ENCODE results near the gene ODAPH.

DNA sequence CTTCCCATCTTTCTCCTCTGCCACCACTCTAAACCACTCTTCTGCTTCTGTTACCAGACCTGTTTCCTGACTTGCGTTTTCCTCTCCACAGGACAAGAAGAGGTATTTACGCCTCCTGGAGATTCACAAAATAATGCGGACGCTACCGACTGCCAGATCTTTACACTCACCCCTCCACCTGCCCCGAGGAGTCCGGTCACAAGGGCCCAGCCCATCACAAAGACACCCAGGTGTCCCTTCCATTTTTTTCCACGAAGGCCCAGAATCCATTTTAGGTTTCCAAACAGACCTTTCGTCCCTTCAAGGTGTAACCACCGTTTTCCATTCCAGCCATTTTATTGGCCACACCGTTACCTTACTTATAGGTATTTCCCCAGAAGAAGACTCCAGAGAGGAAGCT lies 8.2 kb downstream of the ODAPH start:
- TF ChIP-seq, protein P1, sequence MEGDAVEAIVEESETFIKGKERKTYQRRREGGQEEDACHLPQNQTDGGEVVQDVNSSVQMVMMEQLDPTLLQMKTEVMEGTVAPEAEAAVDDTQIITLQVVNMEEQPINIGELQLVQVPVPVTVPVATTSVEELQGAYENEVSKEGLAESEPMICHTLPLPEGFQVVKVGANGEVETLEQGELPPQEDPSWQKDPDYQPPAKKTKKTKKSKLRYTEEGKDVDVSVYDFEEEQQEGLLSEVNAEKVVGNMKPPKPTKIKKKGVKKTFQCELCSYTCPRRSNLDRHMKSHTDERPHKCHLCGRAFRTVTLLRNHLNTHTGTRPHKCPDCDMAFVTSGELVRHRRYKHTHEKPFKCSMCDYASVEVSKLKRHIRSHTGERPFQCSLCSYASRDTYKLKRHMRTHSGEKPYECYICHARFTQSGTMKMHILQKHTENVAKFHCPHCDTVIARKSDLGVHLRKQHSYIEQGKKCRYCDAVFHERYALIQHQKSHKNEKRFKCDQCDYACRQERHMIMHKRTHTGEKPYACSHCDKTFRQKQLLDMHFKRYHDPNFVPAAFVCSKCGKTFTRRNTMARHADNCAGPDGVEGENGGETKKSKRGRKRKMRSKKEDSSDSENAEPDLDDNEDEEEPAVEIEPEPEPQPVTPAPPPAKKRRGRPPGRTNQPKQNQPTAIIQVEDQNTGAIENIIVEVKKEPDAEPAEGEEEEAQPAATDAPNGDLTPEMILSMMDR (IDR thresholded peaks at IDR 0.05; ENCODE audit: low read length): no peak
- no peak for TF ChIP-seq EZH2 (optimal IDR thresholded peaks at IDR 0.05; ENCODE audit: low read depth, low read length)
- no peak for TF ChIP-seq EZH2phosphoT487 (IDR thresholded peaks at IDR 0.05; ENCODE audit: low read length)
